Measurements from ENCODE around the gene CASK. TPM values are rescaled to one million over a fixed set of nuclear protein-coding genes. Genes with fewer than 3 reads are reported as not detected.

CASK gene
- total and polyA plus RNA-seq, 2 experiments from 2014 or later, result 82.9 to 95.7 TPM

GRCh38 chrX:41507919-41508318, 415.4 kb downstream of the CASK start:
- DNase-seq (ENCODE audit: low spot score), result no peak

DNA sequence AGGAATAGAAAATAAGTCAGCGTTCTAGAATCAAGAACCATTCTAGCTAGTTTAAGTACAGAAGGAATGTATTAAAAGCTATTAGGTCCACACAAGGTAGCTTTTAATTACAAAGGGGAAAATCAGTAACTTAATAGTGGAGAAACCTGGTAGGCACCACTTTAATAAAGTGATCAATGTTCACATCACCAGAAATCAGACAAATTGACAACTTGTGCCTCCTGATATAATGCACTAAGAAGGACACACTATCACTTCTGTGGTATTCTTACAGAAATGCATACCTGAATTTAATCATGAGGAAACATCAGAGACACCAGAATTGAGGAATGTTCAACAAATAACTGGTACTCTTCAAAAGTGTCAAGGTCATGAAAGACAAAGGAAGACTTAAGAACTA, 421.4 kb downstream of the CASK start:
- H3K4me1 ChIP-seq (ENCODE audit: insufficient read depth), result no peaks in the 10 kb centered on the region
- no peak overlapping the region for H3K4me3 ChIP-seq
- no peak overlapping the region for H3K27ac ChIP-seq
- H3K9me3 ChIP-seq (ENCODE audit: low read depth), result no peaks in the 10 kb centered on the region
- no peaks in the 10 kb centered on the region for H3K36me3 ChIP-seq (replicated peaks; ENCODE audit: insufficient read depth, low read depth)
- H3K79me2 ChIP-seq, result no peaks in the 10 kb centered on the region
- H3K27me3 ChIP-seq, result no peaks in the 10 kb centered on the region
- 100% methylated on average over 1 of the region's 1 CpG for WGBS (ENCODE audit: low lambda C conversion rate, missing lambda C conversion rate)
- DNase-seq (ENCODE audit: low spot score), result no peak
- H3K9me2 ChIP-seq (replicated peaks; ENCODE audit: insufficient read depth), result no peaks in the 10 kb centered on the region
- no peak overlapping the region for H2AFZ ChIP-seq
- H4K20me1 ChIP-seq (ENCODE audit: insufficient read depth, poor library complexity, severe bottlenecking), result no peaks in the 10 kb centered on the region
- TF ChIP-seq, protein P1, sequence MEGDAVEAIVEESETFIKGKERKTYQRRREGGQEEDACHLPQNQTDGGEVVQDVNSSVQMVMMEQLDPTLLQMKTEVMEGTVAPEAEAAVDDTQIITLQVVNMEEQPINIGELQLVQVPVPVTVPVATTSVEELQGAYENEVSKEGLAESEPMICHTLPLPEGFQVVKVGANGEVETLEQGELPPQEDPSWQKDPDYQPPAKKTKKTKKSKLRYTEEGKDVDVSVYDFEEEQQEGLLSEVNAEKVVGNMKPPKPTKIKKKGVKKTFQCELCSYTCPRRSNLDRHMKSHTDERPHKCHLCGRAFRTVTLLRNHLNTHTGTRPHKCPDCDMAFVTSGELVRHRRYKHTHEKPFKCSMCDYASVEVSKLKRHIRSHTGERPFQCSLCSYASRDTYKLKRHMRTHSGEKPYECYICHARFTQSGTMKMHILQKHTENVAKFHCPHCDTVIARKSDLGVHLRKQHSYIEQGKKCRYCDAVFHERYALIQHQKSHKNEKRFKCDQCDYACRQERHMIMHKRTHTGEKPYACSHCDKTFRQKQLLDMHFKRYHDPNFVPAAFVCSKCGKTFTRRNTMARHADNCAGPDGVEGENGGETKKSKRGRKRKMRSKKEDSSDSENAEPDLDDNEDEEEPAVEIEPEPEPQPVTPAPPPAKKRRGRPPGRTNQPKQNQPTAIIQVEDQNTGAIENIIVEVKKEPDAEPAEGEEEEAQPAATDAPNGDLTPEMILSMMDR (IDR thresholded peaks at IDR 0.05; ENCODE audit: poor library complexity), result no peak
- TF ChIP-seq EZH2phosphoT487 (IDR thresholded peaks at IDR 0.05; ENCODE audit: low read depth, severe bottlenecking, unreplicated experiment), result no peak
- TF ChIP-seq EZH2 (IDR thresholded peaks at IDR 0.05; ENCODE audit: borderline replicate concordance), result no peak
- H3K4me2 ChIP-seq, result no peak overlapping the region

More at GRCh38 chrX:41507919-41508318, 415.4 kb downstream of the CASK start:
- TF ChIP-seq, protein P1 (IDR thresholded peaks at IDR 0.05; ENCODE audit: poor library complexity), result no peak
- TF ChIP-seq EZH2phosphoT487 (IDR thresholded peaks at IDR 0.05; ENCODE audit: low read depth, severe bottlenecking, unreplicated experiment) (no peak), EZH2 (IDR thresholded peaks at IDR 0.05; ENCODE audit: borderline replicate concordance) (no peak)
- Histone ChIP-seq H3K9me3 (ENCODE audit: low read depth) (no peaks in the 10 kb centered on the region), H3K27ac (no peak overlapping the region), H3K4me3 (no peak overlapping the region), H2AFZ (no peak overlapping the region), H3K9me2 (replicated peaks; ENCODE audit: insufficient read depth) (no peaks in the 10 kb centered on the region), H4K20me1 (ENCODE audit: insufficient read depth, poor library complexity, severe bottlenecking) (no peaks in the 10 kb centered on the region), H3K4me2 (no peak overlapping the region), H3K36me3 (replicated peaks; ENCODE audit: insufficient read depth, low read depth) (no peaks in the 10 kb centered on the region), H3K4me1 (ENCODE audit: insufficient read depth) (no peaks in the 10 kb centered on the region), H3K79me2 (no peaks in the 10 kb centered on the region), H3K27me3 (no peaks in the 10 kb centered on the region)
- WGBS (ENCODE audit: low lambda C conversion rate, missing lambda C conversion rate), result 85% methylated on average over 4 of the region's 4 CpGs

DNA sequence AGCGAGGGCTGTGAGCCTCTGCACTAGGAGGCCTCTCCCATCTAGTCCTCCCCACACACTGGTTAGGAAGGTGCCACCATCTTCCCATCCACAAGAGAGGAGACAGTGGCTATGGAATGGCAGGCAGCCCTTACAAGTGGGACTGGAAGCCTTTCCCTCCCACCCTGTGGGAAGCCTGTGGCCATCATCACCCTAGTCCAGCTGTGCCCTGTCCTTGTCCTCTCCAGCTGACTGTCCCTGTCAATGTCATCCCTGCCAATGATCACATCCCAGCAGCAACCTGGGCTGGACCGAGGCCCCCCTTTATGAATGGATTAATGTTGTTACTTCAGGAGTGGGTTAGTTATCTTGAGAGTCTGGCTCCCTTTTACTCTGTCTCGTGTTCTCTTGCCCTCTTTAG, 423.4 kb downstream of the CASK start:
- no peak overlapping the region for H2AFZ ChIP-seq
- no peak for DNase-seq (ENCODE audit: low spot score)
- no peak overlapping the region for H3K4me2 ChIP-seq
- no peaks in the 10 kb centered on the region for H3K27me3 ChIP-seq
- H3K79me2 ChIP-seq, result no peaks in the 10 kb centered on the region
- H4K20me1 ChIP-seq (ENCODE audit: insufficient read depth, poor library complexity, severe bottlenecking), result no peaks in the 10 kb centered on the region
- no peaks in the 10 kb centered on the region for H3K36me3 ChIP-seq (replicated peaks; ENCODE audit: insufficient read depth, low read depth)
- no peaks in the 10 kb centered on the region for H3K9me2 ChIP-seq (replicated peaks; ENCODE audit: insufficient read depth)
- H3K9me3 ChIP-seq (ENCODE audit: low read depth), result no peaks in the 10 kb centered on the region
- no peak overlapping the region for H3K4me3 ChIP-seq
- TF ChIP-seq EZH2phosphoT487 (IDR thresholded peaks at IDR 0.05; ENCODE audit: low read depth, severe bottlenecking, unreplicated experiment), result no peak
- no peak for TF ChIP-seq EZH2 (IDR thresholded peaks at IDR 0.05; ENCODE audit: borderline replicate concordance)
- TF ChIP-seq, protein P1 (IDR thresholded peaks at IDR 0.05; ENCODE audit: poor library complexity), result no peak
- no peak overlapping the region for H3K27ac ChIP-seq
- WGBS (ENCODE audit: low lambda C conversion rate, missing lambda C conversion rate), result 72% methylated on average over 3 of the region's 3 CpGs
- no peaks in the 10 kb centered on the region for H3K4me1 ChIP-seq (ENCODE audit: insufficient read depth)

- Histone ChIP-seq H3K9me2 (replicated peaks; ENCODE audit: insufficient read depth) (no peaks in the 10 kb centered on the region), H3K9me3 (ENCODE audit: low read depth) (no peaks in the 10 kb centered on the region), H3K79me2 (no peaks in the 10 kb centered on the region), H3K27ac (no peak overlapping the region), H3K27me3 (no peaks in the 10 kb centered on the region), H3K4me2 (no peak overlapping the region), H4K20me1 (ENCODE audit: insufficient read depth, poor library complexity, severe bottlenecking) (no peaks in the 10 kb centered on the region), H3K4me1 (ENCODE audit: insufficient read depth) (no peaks in the 10 kb centered on the region), H2AFZ (no peak overlapping the region), H3K4me3 (no peak overlapping the region), H3K36me3 (replicated peaks; ENCODE audit: insufficient read depth, low read depth) (no peaks in the 10 kb centered on the region)
- 83% methylated on average over 7 of the region's 7 CpGs for WGBS (ENCODE audit: low lambda C conversion rate, missing lambda C conversion rate)
- DNase-seq (ENCODE audit: low spot score), result no peak
- TF ChIP-seq EZH2phosphoT487 (IDR thresholded peaks at IDR 0.05; ENCODE audit: low read depth, severe bottlenecking, unreplicated experiment), result no peak
- TF ChIP-seq, protein P1 (IDR thresholded peaks at IDR 0.05; ENCODE audit: poor library complexity), result no peak
- TF ChIP-seq EZH2 (IDR thresholded peaks at IDR 0.05; ENCODE audit: borderline replicate concordance), result no peak
These were observed 424.2 kb downstream of the CASK start for GRCh38 chrX:41499195-41499594.
